ENCODE results near the gene C4orf51. TPM values are rescaled to one million over a fixed set of nuclear protein-coding genes. Genes with fewer than 3 reads are reported as not detected.

C4orf51 gene
- total and polyA plus RNA-seq, 2 of the 8 experiments (the other 6 are each of a cell fraction or from before 2014, with no cell fraction given): 0.54 TPM; not detected in 1

GRCh38 chr4:145635117-145635516 is 44.8 kb upstream of the C4orf51 start:
- H3K9ac ChIP-seq (replicated peaks in 1 of 4; ENCODE audit: extremely low read depth in 1 of 4, low read depth in 3 of 4, low read length in 3 of 4): no peak overlapping the region
- DNase-seq (ENCODE audit: low read depth in 1 of 2, low spot score in 2 of 2): no peak
- TF ChIP-seq MAX (IDR thresholded peaks at IDR 0.05) (no peak), SIRT6 (IDR thresholded peaks at IDR 0.05; ENCODE audit: low read length) (no peak), CEBPB (IDR thresholded peaks at IDR 0.05; ENCODE audit: low read depth, low read length) (no peak), JUN (IDR thresholded peaks at IDR 0.05; ENCODE audit: low read depth, low read length) (no peak), RXRA (IDR thresholded peaks at IDR 0.05; ENCODE audit: insufficient read depth, low read depth, low read length) (no peak), NRF1 (IDR thresholded peaks at IDR 0.05; ENCODE audit: low read depth, low read length) (no peak), KDM5A (IDR thresholded peaks at IDR 0.05; ENCODE audit: low read length) (no peak), BRCA1 (IDR thresholded peaks at IDR 0.05; ENCODE audit: low read depth, low read length) (no peak), BACH1 (IDR thresholded peaks at IDR 0.05; ENCODE audit: low read length) (no peak), SP4 (IDR thresholded peaks at IDR 0.05; ENCODE audit: low read length) (no peak)
- H3K56ac ChIP-seq (replicated peaks; ENCODE audit: insufficient read length, low read depth, low read length): no peak overlapping the region
- peak overlapping the region; percentile 34; the same call in 1 of the 2 replicates for H2AFZ ChIP-seq (ENCODE audit: low read length)
- WGBS, 2 experiments (ENCODE audit: extremely low coverage in 1 of 2, insufficient coverage in 1 of 2, insufficient read length in 1 of 2, insufficient replicate concordance in 2 of 2, low coverage in 1 of 2, low lambda C conversion rate in 2 of 2, missing lambda C conversion rate in 1 of 2): 77% methylated on average over 1 of the region's 1 CpG; no CpG with 5 or more reads in 1 of the 2 experiments
- peaks cover 0 to 8% (median 3%) of the 10 kb centered on the region in 4 experiments; a peak in 2 of 7 replicates for H3K4me1 ChIP-seq (replicated peaks in 1 of 4; ENCODE audit: control insufficient read depth in 3 of 4, insufficient read depth in 4 of 4, low read length in 3 of 4)
- no peak overlapping the region for H4K5ac ChIP-seq (ENCODE audit: insufficient read length, low read depth, low read length)
- H3K4ac ChIP-seq (replicated peaks; ENCODE audit: insufficient read length, low read depth, low read length): no peak overlapping the region
- no peak overlapping the region for H4K91ac ChIP-seq (replicated peaks; ENCODE audit: insufficient read length, low read length)
- no peak overlapping the region for H3K4me2 ChIP-seq (ENCODE audit: insufficient read depth in 1 of 2, low read depth in 2 of 2, low read length in 2 of 2)
- FAIRE-seq: no peak
- H2BK20ac ChIP-seq (ENCODE audit: low read length): no peak overlapping the region
- no peak overlapping the region for H2BK15ac ChIP-seq (ENCODE audit: low read length)
- no peak overlapping the region; the same call in 1 of the 2 replicates for H4K8ac ChIP-seq (ENCODE audit: extremely low read depth, insufficient read depth, low read length)
- no peaks in the 10 kb centered on the region for H4K20me1 ChIP-seq (replicated peaks in 1 of 2; ENCODE audit: control insufficient read depth in 1 of 2, insufficient read depth in 2 of 2, low read length in 2 of 2)
- no peak overlapping the region for H3K4me3 ChIP-seq (ENCODE audit: extremely low read depth in 1 of 4, insufficient read depth in 2 of 4, low read depth in 3 of 4, low read length in 4 of 4)
- ChIA-PET POLR2A (ENCODE audit: partially characterized antibody) (no interaction called here), CTCF (ENCODE audit: partially characterized antibody) (interaction anchor here (1.0 to 1.8 kb wide), 2 partner anchors 10 to 11 kb away, joined by 4 read pairs; no protein-coding TSS in a partner anchor)
- no peaks in the 10 kb centered on the region for H3K36me3 ChIP-seq (ENCODE audit: control insufficient read depth in 2 of 4, insufficient read depth in 4 of 4, low read length in 3 of 4)
- no peak overlapping the region for H2AK5ac ChIP-seq (ENCODE audit: low read depth, low read length)
- H3K18ac ChIP-seq (ENCODE audit: extremely low read depth, low read length): no peak overlapping the region
- H3K79me1 ChIP-seq (ENCODE audit: low read depth, low read length): no peaks in the 10 kb centered on the region
- no peak overlapping the region for H3K14ac ChIP-seq (ENCODE audit: insufficient read length)
- no peaks in the 10 kb centered on the region for H3K27me3 ChIP-seq (replicated peaks in 1 of 4; ENCODE audit: control insufficient read depth in 3 of 4, extremely low read depth in 1 of 4, insufficient read depth in 3 of 4, low read length in 3 of 4)
- no peak overlapping the region for H3K23ac ChIP-seq (ENCODE audit: insufficient read length)
- H3K9me3 ChIP-seq (ENCODE audit: insufficient read depth in 2 of 2, low read depth in 1 of 2, low read length in 1 of 2): no peaks in the 10 kb centered on the region
- no peak overlapping the region for H2BK120ac ChIP-seq (replicated peaks; ENCODE audit: low read depth, low read length)
- no peaks in the 10 kb centered on the region for H3K79me2 ChIP-seq (ENCODE audit: control insufficient read depth in 1 of 2, insufficient read depth in 2 of 2, low read length in 2 of 2)
- no peak overlapping the region for H2BK12ac ChIP-seq (ENCODE audit: low read depth, low read length)
- H2BK5ac ChIP-seq (ENCODE audit: low read depth, low read length): no peak overlapping the region; the same call in 1 of the 2 replicates
- no peaks in the 10 kb centered on the region for H3K23me2 ChIP-seq (ENCODE audit: low read depth, low read length)
- no peak overlapping the region for H3K27ac ChIP-seq (ENCODE audit: low read depth, low read length)

Measured in H1 (cell line).